Activated naive CD4-positive, alpha-beta T cell (primary cell): ENCODE data around the gene PRPSAP1.

Experiments
- DNase-seq, 4 experiments: peaks; one replicate each; lab custom pipeline; 2025; lab: John Stamatoyannopoulos, UW

The PRPSAP1 gene

DNA sequence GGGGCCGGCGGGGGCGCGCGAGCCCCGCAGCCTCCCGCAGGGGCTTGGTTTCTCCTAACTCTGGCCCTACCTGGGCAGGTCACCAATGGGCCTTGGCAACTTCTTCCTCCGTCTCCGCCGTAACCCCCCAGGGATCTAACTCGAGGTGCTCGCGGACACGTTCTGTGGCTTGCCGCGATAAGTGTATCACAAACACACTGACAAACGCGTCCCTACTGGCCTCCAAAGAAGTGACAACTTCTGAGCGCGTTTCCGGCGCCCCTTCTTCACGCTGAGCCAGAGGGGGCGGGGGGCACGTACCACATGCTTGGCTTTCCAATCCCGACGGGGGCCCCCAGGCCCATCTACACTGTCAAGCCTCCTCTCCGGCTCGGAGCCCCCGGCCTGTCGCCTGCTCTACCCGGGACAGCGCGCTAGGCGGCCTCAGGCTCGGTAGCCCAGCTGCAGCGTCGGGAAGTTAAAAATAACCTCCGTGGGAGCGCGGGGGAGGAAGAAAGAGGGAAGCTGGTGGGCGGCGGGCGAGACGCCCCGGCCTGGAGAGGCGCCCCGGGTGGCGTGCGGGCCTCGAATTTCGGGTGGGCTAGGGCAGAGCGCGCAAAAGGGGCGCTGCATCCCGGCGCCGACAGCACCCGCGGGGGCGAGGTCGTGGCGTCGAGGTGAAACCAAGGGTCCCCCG is 30.0 kb upstream of the PRPSAP1 start:
- DNase-seq: peak in 1 of 4 experiments; percentile 46

DNA sequence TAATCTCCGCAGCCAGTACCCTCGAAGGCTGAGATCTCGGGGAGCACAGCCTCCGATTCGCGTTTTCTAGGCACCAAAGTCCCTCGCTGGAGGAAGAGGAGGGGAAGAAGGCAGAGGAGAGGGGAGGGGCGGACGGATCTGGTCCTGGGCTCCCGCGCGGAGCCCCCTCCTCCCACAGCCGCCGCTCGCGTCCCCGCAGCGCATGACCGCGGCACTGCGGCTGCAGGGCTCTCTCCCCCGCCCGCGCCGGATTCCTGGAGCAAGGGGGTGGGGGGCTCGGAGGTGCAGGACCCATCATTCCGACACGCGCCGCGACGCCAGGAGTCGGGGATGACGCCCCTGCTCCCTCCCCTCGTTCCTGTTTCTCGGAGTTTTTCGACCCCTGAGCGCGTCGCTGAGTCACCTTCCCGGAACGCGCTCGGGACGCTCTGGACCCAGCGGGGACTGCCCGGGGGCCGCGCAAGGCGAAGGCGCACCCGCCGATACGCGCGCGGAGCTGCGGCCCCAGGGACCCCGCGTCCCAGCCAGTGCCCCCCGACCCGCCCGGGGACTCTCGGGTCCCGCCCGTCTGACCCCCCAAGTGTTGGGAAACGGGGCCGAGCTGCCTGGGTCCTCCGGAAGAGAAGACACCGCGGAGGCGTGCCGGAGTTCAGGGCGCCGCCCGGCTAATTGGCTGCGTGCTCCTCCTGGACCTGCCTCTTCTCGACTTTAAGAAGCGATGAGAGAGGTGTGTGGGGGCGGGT is 29.3 kb upstream of the PRPSAP1 start:
- DNase-seq: peak in 2 of 4 experiments; percentile 33 to 46

DNA sequence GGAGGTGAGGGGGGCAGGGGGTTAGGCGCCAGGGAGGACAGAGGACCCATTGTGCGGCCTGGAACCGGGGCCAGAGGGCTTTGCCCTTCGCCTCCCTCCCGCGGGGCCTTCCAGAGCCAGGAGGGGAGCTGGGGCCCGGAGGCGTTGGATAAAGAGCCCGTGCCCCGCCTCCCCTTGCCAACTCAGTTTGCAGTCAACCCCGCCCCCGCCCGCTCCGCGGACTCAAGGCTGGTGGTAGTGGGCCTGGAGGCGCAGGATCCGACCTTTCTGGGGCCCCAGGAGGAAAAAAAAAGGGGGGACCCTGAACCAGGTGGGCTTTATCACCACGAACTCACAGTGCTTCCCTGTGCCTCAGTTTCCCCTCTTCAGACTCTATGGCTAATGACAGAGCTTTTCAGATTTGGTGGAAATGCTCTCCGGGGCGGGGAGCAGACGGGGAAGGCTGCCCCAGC is 28.7 kb upstream of the PRPSAP1 start:
- no peak for DNase-seq

DNA sequence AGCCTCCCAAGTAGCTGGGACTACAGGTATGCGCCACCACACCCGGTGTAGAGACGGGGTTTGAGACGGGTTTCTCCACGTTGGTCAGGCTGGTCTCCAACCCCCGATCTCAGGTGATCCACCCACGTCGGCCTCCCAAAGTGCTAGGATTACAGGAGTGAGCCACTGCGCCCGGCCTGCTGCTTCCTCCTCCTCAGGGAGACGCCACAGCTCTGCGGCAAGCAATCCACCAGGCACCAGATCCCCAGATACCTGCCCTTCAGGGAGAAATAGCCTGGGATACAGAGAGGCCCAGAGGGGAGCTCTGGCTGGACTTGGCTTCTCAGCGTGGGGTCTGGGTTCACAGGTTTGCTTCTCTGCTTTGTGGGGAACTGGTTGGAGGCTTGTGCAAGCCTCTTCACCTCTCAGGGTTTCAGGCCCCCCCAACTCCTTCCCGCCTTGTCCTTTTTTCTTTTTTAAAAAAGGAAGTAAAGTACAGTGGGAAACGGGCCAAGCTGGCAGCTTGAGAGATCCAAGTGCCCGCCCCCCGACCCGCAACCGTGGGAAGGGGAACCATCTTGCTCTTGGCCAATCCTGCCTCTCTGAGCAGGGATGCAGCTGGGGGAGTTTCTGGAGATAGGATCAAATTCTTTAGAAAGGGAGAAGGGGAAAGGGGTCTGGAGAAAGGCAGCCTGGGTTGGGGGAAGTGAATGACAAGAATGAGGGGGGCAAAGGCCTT is 28.1 kb upstream of the PRPSAP1 start:
- DNase-seq: no peak

DNA sequence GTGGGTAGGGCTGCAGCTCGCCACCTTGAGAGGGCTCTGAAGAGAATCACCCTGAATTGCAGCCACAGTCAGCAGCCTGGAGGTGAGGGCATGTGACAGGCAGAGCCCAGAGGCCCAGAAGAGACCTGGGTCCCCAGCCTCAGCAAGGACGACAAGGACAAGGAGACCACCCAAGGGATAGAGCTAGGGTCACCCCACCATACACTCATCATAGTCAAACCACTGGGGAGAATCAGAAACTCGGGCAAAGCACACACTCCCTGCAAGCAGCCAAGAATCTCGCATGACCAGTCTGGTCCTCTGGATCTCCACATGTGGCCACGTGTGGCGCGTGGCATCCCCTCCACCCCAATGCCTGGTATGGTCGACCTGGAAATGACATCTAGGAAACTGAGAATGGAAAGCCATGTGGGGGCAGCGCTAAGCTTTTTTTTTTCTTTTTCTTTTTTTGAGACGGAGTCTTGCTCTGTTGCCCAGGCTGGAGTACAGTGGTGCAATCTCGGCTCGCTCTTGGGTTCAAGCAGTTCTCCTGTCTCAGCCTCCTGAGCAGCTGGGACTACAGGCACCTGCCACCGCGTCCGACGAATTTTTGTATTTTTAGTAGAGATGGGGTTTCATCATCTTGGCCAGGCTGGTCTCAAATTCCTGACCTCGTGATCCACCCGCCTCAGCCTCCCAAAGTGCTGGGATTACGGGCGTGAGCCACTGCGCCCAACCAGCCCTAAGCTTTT is 26.1 kb upstream of the PRPSAP1 start:
- no peak for DNase-seq

DNA sequence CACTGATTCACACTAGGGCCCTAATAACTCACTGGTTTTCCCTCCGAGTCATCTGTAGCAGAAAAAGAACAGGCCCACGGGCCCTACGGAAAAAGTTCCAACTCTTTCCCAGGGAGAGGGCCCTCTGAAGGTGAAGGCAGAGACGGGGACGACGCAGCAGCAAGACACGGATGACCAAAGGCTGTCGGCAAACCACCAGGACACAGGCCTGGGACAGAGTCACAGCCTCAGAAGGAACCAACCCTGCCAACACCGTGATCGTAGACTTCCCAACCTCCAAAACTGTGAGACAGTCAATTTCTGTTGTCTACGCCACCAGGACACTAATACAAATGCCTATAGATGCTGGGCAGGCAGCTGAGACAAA is 25.5 kb upstream of the PRPSAP1 start:
- DNase-seq: no peak

DNA sequence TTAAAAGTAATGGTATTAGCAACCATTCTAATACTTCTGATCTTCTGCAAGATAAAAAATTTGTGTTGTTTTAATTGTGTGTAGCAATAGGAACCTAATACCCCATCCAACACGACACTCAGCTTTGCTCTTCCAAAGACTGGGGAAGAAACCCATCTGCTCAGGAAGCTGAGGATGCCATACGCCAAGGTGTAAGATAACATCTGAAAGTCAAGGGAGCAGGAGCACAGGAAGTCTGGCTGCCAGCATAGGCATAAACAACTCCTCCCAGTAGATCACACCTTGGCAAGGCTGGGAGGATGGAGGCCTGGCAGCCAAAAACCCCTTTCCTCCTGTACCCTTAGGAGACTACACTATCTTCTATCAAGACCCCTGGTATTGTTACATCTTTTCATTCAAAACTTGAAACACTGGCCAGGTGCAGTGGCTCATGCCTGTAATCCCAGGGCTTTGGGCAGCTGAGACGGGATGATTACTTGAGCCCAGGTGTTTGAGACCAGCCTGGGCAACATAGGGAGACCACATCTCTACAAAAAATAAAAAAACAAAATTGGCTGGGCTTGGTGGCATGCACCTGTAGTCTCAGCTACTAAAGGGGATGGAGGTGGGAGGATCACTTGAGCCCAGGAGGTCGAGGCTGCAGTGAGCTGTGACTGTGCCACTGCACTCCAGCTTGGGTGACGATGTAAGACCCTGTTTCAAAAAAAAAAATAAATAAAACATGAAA is 25.0 kb upstream of the PRPSAP1 start:
- DNase-seq: no peak

DNA sequence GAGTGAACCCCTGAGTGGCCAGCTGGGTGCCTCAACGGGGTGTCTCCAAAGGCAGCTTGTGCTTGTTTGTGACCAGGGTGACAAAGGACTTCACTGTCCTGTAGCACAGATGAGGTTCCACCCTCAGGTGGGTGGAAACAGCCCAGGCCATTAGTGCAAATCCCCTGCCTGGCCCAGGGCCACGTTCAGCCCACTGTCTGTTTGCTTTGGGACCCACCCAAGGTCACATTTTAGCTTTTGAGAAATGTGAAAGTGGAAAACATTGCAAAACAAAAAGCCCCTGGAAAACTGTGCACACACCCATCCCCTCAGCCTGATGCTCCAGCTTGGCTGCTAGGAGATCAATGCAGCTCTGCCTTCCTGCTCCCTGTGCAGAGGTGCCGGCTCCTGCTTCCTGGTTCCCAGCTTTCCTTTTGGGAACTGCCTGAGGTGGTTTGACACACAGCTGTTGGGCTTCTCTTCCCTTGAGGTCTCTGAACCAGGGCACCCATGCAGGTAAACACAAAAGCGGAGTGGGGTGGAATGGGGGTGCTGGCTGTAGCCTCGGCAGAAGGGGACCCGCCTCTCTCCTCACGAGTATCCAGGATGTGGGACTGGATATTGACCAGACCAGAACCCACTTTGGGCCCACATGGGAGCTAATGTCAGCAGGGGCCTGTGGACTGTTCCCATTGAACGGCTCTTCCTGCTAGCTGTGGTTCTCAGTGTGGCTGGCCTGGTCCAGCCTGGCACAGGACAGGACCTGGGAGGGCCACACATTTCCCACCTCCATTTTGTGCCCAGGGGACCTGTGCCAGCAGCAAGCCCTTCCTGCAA is 22.8 kb upstream of the PRPSAP1 start:
- DNase-seq: no peak

DNA sequence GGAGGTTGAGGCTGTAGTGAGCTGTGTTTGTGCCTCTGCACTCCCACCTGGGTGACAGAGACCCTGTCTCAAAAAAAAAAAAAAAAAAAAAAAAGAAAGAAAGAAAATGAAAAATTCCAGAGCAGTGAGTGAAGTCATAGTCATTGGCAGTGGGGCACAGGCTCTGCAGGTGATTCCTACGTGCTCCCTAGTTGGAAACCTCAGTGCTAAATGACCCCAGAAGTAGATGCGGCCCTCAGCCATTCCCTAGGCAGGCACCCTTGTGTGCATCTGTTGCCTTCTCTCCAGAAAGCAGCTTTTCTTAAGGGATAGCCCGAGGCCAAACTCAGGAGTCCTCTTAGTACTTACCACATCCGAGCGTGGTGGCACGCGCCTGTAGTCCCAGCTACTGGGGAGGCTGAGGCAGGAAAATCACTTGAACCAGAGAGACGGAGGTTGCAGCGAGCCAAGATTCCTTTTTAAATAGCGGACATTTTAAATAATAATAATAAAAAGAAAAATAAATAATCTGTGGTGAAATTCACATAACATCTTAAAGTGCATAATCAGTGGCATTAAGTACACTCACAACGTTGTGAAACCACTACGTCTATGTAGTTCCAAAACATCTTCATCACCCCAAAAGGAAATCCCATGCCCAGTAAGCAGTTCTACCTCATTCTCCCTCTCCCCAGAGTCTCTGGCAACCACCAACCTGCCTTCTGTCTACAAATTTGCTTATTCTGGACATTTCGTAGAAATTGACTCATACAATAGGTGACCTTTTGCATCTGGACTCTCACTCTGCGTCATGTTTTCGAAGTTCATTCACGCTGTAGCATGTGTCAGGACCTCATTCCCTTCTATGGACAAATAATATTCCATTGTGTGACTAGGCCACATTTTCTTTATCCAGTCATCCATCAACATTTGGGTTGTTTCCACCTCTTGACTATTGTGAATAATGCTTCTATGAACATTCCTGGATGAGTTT is 18.2 kb upstream of the PRPSAP1 start:
- DNase-seq: no peak

DNA sequence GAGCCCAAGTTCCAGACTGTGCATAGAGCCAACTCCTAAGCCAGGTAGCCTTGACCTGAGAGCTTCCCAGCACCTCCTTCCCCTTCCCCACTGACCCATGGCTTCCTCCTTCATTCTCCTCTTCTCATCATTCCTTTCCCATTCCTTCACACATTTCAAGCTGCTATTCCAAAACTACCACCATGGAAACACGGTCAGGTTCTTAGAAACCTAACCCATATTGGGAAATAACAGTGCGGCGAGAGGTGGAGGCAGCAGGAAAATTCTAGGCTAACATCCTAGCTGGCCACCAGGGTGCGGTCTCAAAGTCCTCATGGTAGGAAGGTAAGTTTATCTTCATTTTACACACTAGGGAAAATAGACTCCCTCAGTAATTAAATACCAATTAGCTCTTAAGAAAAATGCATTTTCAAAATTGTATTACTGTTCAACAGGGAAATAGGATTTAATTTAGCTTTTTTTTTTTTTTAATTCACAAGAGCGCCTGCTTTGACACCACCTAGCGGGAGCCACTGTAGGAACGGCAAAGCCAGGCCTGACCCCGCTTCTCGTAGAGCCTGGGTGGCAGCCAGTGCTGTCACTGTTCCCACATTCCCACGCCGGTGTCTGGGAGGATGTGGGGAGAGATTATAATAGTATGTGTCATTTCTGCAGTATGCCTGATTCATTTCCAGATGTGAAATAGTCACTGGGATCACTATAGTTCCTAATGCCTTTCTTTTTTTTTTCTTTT is 16.7 kb upstream of the PRPSAP1 start:
- DNase-seq: no peak

DNA sequence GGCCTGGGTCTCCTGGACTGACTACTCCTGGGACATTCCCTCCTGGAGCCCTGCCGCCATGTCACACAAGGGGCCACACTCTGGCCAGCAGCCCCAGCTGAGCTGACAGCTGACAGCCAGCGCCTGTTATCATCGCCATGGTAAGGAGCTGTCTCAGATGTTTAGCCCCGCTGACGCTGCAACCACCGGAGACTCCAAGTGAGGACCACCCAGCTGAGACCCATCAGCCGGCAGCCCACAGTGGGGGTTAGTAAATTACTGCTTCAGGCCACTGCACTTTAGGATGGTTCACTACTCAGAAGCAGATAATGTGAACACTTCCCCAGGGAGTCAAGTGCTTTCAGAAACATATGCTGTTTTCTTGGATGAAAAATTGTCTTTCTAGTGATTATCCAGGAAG is 16.1 kb upstream of the PRPSAP1 start:
- DNase-seq: no peak

DNA sequence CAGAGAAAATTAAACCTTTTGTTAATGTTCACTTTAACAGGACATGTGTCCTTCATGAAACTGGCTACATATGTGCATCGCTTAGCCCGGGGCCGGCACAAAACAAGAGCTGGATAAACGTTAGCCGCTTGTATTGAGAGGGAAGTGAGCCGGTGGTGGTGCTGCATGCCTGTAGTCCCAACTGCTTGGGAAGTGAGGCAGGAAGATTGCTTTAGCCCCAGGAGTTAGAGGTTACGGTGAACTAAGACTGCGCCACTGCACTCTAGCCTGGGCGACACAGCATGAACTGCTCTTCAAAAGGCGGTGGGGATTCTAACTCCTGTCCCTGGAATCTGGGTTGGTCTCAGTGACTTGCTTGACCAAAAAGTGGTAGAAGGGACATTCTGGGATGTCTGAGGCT is 15.7 kb upstream of the PRPSAP1 start:
- DNase-seq: no peak

DNA sequence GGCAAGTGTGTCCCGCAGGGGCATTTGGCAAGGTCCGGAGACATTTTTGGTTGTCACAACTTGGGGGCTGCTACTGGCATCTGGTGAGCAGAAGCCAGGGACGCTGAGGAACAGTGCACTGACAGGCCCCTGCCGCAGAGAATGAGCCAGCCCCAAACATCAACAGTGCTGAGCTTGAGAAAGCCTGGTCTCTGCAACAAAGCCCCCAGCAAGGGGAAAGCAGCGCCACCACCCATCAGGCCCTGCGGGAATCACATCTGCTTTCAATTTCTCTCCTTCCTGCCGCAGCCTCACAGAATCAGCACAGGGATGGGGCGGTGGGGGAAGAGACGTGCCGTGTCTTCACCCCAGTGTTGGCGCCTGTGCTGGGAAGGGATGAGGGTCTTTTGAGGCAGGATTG is 14.8 kb upstream of the PRPSAP1 start:
- no peak for DNase-seq

DNA sequence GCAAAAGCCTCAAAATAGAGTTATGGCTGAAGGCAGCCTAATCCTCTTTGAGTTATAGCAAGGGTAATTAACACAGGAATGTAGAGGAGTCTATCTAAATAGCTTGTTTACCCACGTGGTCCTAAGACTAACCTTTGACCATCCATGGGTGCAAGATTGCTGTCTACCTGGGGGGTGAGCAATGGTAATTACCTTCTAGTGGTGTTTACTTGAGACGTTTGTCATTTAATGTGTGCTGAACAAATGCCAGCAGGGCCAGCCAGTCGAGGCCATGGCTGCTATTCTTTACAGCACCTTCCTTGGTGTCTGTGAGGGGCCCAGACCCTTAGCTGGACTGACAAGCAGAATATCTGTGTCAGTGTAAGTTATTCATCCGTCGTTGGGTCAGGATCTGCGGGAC is 13.9 kb upstream of the PRPSAP1 start:
- DNase-seq: no peak

DNA sequence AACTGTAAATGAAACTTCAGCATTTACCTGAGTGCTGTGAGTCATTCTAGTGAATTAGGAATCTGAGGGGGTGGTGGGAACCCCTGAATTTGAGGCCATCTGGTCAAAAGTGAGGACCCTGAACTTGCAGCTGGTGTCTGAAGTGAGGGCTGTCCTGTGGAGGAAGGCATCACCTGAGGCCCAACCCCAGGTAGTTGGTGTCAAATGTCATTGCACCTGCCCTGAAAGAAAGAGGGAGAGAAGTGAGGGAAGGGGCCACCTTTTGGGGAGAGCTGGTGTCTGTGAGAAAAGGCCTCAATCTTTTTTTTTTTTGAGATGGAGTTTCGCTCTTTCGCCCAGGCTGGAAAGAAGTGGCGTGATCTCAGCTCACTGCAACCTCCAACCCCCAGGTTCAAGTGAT is 12.5 kb upstream of the PRPSAP1 start:
- DNase-seq: no peak

DNA sequence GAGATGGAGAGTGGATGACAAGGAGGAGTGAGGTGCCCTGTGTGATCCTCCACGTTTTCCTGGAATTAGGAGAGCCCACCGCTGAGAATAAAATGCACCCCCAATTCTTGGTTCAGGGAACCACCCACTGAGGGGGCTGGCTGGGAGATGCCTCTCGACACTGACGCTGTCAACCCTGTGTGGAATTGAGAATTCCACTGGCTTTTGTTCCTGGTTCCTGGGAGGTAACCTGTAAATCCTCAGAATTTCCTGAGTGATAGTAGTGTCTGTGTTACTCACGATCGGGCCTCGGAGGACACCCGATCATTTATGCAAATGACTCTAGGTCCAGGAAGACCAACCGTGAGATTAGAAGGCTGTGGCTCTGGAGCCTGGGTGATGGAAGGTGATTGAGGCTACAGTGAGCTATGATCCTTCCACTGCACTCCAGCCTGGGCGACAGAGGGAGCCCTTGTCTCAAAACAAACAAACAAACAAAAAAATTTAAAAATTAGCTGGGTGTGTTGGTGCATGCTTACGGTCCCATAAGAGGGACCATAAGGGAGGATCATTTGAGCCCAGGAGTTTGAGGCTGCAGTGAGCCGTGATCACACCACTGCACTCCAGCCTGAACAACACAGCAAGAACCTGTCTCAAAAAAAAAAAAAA is 11.7 kb upstream of the PRPSAP1 start:
- DNase-seq: no peak

DNA sequence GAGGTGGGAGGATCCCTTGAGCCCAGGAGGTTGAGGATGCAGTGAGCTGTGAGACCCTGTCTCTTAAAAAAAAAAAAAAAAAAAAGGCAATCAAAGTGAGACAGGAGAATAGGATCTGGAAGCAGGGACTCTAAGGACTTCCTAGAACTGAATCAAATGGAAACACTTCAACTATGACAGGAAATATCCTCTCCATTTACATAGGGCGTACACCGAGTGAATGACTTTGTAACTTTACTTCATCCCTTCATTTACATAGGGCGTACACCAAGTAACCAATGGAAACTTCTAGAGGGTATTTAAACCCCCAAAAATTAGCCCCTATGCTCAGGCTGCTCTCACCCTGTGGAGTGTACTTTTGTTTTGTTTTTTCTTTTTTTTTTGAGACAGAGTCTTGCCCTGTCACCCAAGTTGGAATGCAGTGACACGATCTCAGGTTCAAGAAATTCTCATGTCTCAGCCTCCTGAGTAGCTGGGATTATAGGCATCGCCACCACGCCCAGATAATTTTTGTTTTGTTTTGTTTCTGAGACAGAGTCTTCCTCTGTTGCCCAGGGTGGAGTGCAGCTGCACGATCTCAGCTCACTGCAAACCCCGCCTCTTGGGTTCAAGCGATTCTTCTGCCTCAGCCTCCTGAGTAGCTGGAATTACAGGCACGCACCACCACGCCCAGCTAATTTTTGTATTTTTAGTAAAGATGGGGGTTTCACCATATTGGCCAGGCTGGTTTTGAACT is 9.6 kb upstream of the PRPSAP1 start:
- DNase-seq: no peak

DNA sequence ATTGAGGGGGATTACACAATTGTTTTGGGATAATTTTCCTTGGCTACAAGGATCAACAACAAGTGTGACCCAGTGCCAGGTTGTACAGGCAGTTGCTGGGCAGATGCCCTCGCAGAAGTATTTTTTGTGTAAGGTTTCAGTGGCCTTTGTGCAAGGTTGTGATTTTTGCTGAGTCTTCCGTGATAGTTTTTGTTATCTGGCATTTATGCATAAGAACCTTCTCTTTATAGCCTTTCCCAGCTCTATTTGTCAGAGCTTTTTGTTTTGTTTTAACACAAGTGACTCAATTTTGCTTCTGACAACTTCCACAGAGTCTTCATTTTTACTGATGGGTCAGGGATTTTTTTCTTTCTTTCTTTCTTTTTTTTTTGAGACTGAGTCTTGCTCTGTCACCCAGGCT is 6.7 kb upstream of the PRPSAP1 start:
- DNase-seq: no peak
